H1 (cell line): Measurements from ENCODE around the gene NTN1. TPM values are rescaled to one million over a fixed set of nuclear protein-coding genes. Genes with fewer than 3 reads are reported as not detected.

ENCODE experiments used
- CTCF ChIA-PET: fragments of 300-600 bp; sonication (Branson Sonifier 250); formaldehyde crosslinking; loops from one replicate; lab custom pipeline; 2021; ENCODE audit not compliant: partially characterized antibody; lab: Charles Lee
- POLR2A ChIA-PET: fragments of 300-600 bp; sonication (Branson Sonifier 250); formaldehyde crosslinking; loops from one replicate; lab custom pipeline; 2021; ENCODE audit warnings: inconsistent platforms; ENCODE audit not compliant: partially characterized antibody; lab: Charles Lee
- DNase-seq, 2 experiments: peaks; one replicate each; pipeline versions ENCODE4 v3.0.0 to v3.0.0-alpha.2; 2010 to 2022; ENCODE audit warnings: low spot score in 2 of 2, low read depth in 1 of 2, mixed read lengths in 1 of 2
- FAIRE-seq: peaks from 2 replicates; lab custom pipeline; 2011; peaks lifted over from hg19 to GRCh38; lab: Jason Lieb, UNC
- H2AFZ ChIP-seq: 2 replicates; pipeline ENCODE4 v1.8.1; 2012; ENCODE audit warnings: low read length, inconsistent platforms
- H2AK5ac ChIP-seq: 2 replicates; pipeline ENCODE4 v1.6.1; 2013; ENCODE audit warnings: low read depth, low read length
- H2BK120ac ChIP-seq: replicated peaks from 2 replicates; pipeline ENCODE3; 2013; ENCODE audit warnings: low read depth, low read length, inconsistent platforms
- H2BK12ac ChIP-seq: 2 replicates; pipeline ENCODE4 v1.6.1; 2013; ENCODE audit warnings: low read depth, low read length
- H2BK15ac ChIP-seq: 2 replicates; pipeline ENCODE4 v1.6.1; 2013; ENCODE audit warnings: low read length
- H2BK20ac ChIP-seq: 2 replicates; pipeline ENCODE4 v1.6.1; 2013; ENCODE audit warnings: low read length
- H2BK5ac ChIP-seq: 2 replicates; pipeline ENCODE4 v1.6.1; 2013; ENCODE audit warnings: low read depth, low read length
- H3K14ac ChIP-seq: 2 replicates; pipeline ENCODE4 v1.6.1; 2013; ENCODE audit warnings: inconsistent platforms; ENCODE audit not compliant: insufficient read length
- H3K18ac ChIP-seq: 2 replicates; pipeline ENCODE4 v1.6.1; 2013; ENCODE audit warnings: low read length; ENCODE audit errors: extremely low read depth
- H3K23ac ChIP-seq: 2 replicates; pipeline ENCODE4 v1.6.1; 2013; ENCODE audit warnings: inconsistent platforms; ENCODE audit not compliant: insufficient read length
- H3K23me2 ChIP-seq: 2 replicates; pipeline ENCODE4 v1.6.1; 2013; ENCODE audit warnings: low read depth, low read length
- H3K27ac ChIP-seq: 2 replicates; pipeline ENCODE4 v1.6.1; 2011; ENCODE audit warnings: low read depth, low read length, inconsistent platforms
- H3K27me3 ChIP-seq, 4 experiments: replicated peaks in 1 of 4; 1 replicate in 1 of 4; 2 replicates in 3 of 4; pipeline versions ENCODE4 v1.6.1 to v1.8.1; 2011 to 2013; ENCODE audit warnings: low read length in 3 of 4, mild to moderate bottlenecking in 3 of 4, inconsistent platforms in 2 of 4, mixed read lengths in 2 of 4, moderate library complexity in 1 of 4; ENCODE audit not compliant: control insufficient read depth in 3 of 4, insufficient read depth in 3 of 4; ENCODE audit errors: extremely low read depth in 1 of 4
- H3K36me3 ChIP-seq, 4 experiments: 2 replicates each; pipeline versions ENCODE4 v1.6.1 to v1.8.1; 2011 to 2013; ENCODE audit warnings: mild to moderate bottlenecking in 4 of 4, low read length in 3 of 4, moderate library complexity in 2 of 4, control low read depth in 1 of 4, inconsistent platforms in 1 of 4; ENCODE audit not compliant: insufficient read depth in 4 of 4, control insufficient read depth in 2 of 4
- H3K4ac ChIP-seq: replicated peaks from 2 replicates; pipeline ENCODE3; 2013; ENCODE audit warnings: low read length, low read depth, mixed read lengths, inconsistent platforms; ENCODE audit not compliant: insufficient read length
- H3K4me1 ChIP-seq, 4 experiments: replicated peaks in 1 of 4; 1 replicate in 1 of 4; 2 replicates in 3 of 4; pipeline versions ENCODE4 v1.6.1 to v1.8.1; 2011 to 2013; ENCODE audit warnings: low read length in 3 of 4, inconsistent platforms in 2 of 4, mixed read lengths in 1 of 4; ENCODE audit not compliant: insufficient read depth in 4 of 4, control insufficient read depth in 3 of 4
- H3K4me2 ChIP-seq, 2 experiments: 2 replicates each; pipeline versions ENCODE4 v1.6.1 to v1.8.1; 2011 to 2013; ENCODE audit warnings: low read depth in 2 of 2, low read length in 2 of 2, control low read depth in 1 of 2, inconsistent platforms in 1 of 2, mild to moderate bottlenecking in 1 of 2; ENCODE audit not compliant: insufficient read depth in 1 of 2
- H3K4me3 ChIP-seq, 4 experiments: fragments of 200-600, 300-600 bp in 1 of 4; sonication (generic), shearing (Covaris generic), sonication (Bioruptor Twin) in 1 of 4; 2 replicates each; pipeline versions ENCODE4 v1.5.1 to v1.8.1; 2011 to 2016; ENCODE audit warnings: low read length in 4 of 4, low read depth in 3 of 4, control low read depth in 2 of 4, inconsistent platforms in 2 of 4, mild to moderate bottlenecking in 2 of 4, mixed read lengths in 1 of 4, moderate library complexity in 1 of 4; ENCODE audit not compliant: insufficient read depth in 2 of 4; ENCODE audit errors: extremely low read depth in 1 of 4
- H3K56ac ChIP-seq: replicated peaks from 2 replicates; pipeline ENCODE3; 2013; ENCODE audit warnings: low read depth, mild to moderate bottlenecking, mixed read lengths, low read length, inconsistent platforms; ENCODE audit not compliant: insufficient read length
- H3K79me1 ChIP-seq: 2 replicates; pipeline ENCODE4 v1.6.1; 2013; ENCODE audit warnings: low read depth, low read length, control low read depth
- H3K79me2 ChIP-seq, 2 experiments: 2 replicates each; pipeline versions ENCODE4 v1.6.1 to v1.8.1; 2012 to 2013; ENCODE audit warnings: low read length in 2 of 2, mild to moderate bottlenecking in 2 of 2, inconsistent platforms in 1 of 2; ENCODE audit not compliant: insufficient read depth in 2 of 2, control insufficient read depth in 1 of 2
- H3K9ac ChIP-seq, 4 experiments: replicated peaks in 1 of 4; 1 replicate in 1 of 4; 2 replicates in 3 of 4; pipeline versions ENCODE4 v1.6.1 to v1.8.1; 2011 to 2013; ENCODE audit warnings: low read depth in 3 of 4, low read length in 3 of 4, control low read depth in 2 of 4, mild to moderate bottlenecking in 2 of 4, moderate library complexity in 2 of 4, inconsistent platforms in 1 of 4; ENCODE audit errors: extremely low read depth in 1 of 4
- H3K9me3 ChIP-seq, 2 experiments: 2 replicates each; pipeline versions ENCODE4 v1.6.1 to v1.8.1; 2012 to 2013; ENCODE audit warnings: mild to moderate bottlenecking in 2 of 2, moderate library complexity in 2 of 2, control low read depth in 1 of 2, inconsistent platforms in 1 of 2, low read depth in 1 of 2, low read length in 1 of 2, mixed read lengths in 1 of 2; ENCODE audit not compliant: insufficient read depth in 2 of 2
- H4K20me1 ChIP-seq, 2 experiments: replicated peaks in 1 of 2; 2 replicates each; pipeline versions ENCODE3 to v1.8.1; 2011 to 2013; ENCODE audit warnings: inconsistent platforms in 2 of 2, low read length in 2 of 2, mild to moderate bottlenecking in 1 of 2; ENCODE audit not compliant: insufficient read depth in 2 of 2, control insufficient read depth in 1 of 2
- H4K5ac ChIP-seq: 2 replicates; pipeline ENCODE4 v1.6.1; 2013; ENCODE audit warnings: low read length, low read depth, mixed read lengths, inconsistent platforms; ENCODE audit not compliant: insufficient read length
- H4K8ac ChIP-seq: 2 replicates; pipeline ENCODE4 v1.8.0; 2013; ENCODE audit warnings: mild to moderate bottlenecking, moderate library complexity, low read length, inconsistent platforms; ENCODE audit not compliant: insufficient read depth; ENCODE audit errors: extremely low read depth
- H4K91ac ChIP-seq: replicated peaks from 2 replicates; pipeline ENCODE3; 2013; ENCODE audit warnings: low read length, mixed read lengths, inconsistent platforms; ENCODE audit not compliant: insufficient read length
- ASH2L ChIP-seq: fragments of 200-600, 300-600 bp; sonication (generic); IDR thresholded peaks from one replicate; pipeline ENCODE4 v1.7.1; 2017; ENCODE audit warnings: low read length
- ATF3 ChIP-seq: IDR thresholded peaks from 2 replicates; pipeline ENCODE4 v1.6.1; 2011; ENCODE audit warnings: low read depth, mild to moderate bottlenecking, low read length; ENCODE audit not compliant: insufficient read depth
- CHD1 ChIP-seq: IDR thresholded peaks from 2 replicates; pipeline ENCODE4 v1.6.1; 2012; ENCODE audit warnings: low read depth, low read length, improper control_type of control experiment
- CTCF ChIP-seq, 3 experiments: IDR thresholded peaks; 1 replicate in 2 of 3; 2 replicates in 1 of 3; pipeline versions ENCODE4 v1.5.1 to v1.6.1; 2011; ENCODE audit warnings: low read length in 3 of 3, mild to moderate bottlenecking in 3 of 3, inconsistent platforms in 2 of 3, low read depth in 1 of 3, moderate library complexity in 1 of 3; ENCODE audit not compliant: insufficient read depth in 1 of 3; ENCODE audit errors: control extremely low read depth in 1 of 3
- E2F6 ChIP-seq: IDR thresholded peaks from 2 replicates; pipeline ENCODE4 v1.6.1; 2012; ENCODE audit warnings: inconsistent platforms
- GABPA ChIP-seq: IDR thresholded peaks from 2 replicates; pipeline ENCODE4 v1.6.1; 2011; ENCODE audit warnings: mild to moderate bottlenecking, low read length, moderate library complexity, borderline replicate concordance; ENCODE audit not compliant: insufficient read depth
- NANOG ChIP-seq: IDR thresholded peaks from 2 replicates; pipeline ENCODE4 v1.6.1; 2011; ENCODE audit warnings: low read length, low read depth, mild to moderate bottlenecking, inconsistent platforms; ENCODE audit not compliant: insufficient read depth, poor library complexity, severe bottlenecking
- NRF1 ChIP-seq: IDR thresholded peaks from 2 replicates; pipeline ENCODE4 v1.6.1; 2011; ENCODE audit warnings: mild to moderate bottlenecking, low read depth, low read length, improper control_type of control experiment
- SP1 ChIP-seq: IDR thresholded peaks from 2 replicates; pipeline ENCODE4 v1.6.1; 2011; ENCODE audit warnings: low read depth, low read length
- SUZ12 ChIP-seq: fragments of 200-600 bp; sonication (generic); IDR thresholded peaks from 2 replicates; pipeline ENCODE4 v1.6.1; 2012; ENCODE audit warnings: mild to moderate bottlenecking, inconsistent platforms, low read length, moderate library complexity, mixed read lengths
- WGBS, 2 experiments: shearing (Covaris generic) in 1 of 2; methylation state at CpG; one replicate each; pipeline versions ENCODE4 v1.1.6 to v1.1.7; 2013 to 2015; ENCODE audit warnings: low lambda C conversion rate in 2 of 2, mixed read lengths in 2 of 2, inconsistent platforms in 1 of 2, low coverage in 1 of 2, missing lambda C conversion rate in 1 of 2; ENCODE audit not compliant: insufficient replicate concordance in 2 of 2, insufficient coverage in 1 of 2, insufficient read length in 1 of 2; ENCODE audit errors: extremely low coverage in 1 of 2, missing lambda C conversion rate in 1 of 2; 5-methylcytosine and 5-hydroxymethylcytosine counted together
- polyA plus RNA-seq, 7 experiments: library from polyadenylated mRNA; depleted of rRNA in 3 of 7; stranded (reverse) in 5 of 7; unstranded in 2 of 7; fragments of >200 nt in 5 of 7; fragments of 200-250 nt in 2 of 7; gene quantifications; 1 replicate in 5 of 7; 2 replicates in 1 of 7; 4 replicates in 1 of 7; pipeline versions ENCODE4 v1.2.1 to v1.2.3, GENCODE V29; 2011 to 2013; ENCODE audit warnings: missing spikeins in 2 of 7, mixed read lengths in 2 of 7
- total RNA-seq: library from RNA; stranded (reverse); fragmentation: NEBNext Ultra II Directional; extraction: Animal tissue kit (Norgen Biotek cat#: 25700); gene quantifications from 2 replicates; pipeline ENCODE4 v1.2.1, GENCODE V29; 2021

NTN1 gene
- total and polyA plus RNA-seq, 2 of the 8 experiments (the other 6 are each of a cell fraction or from before 2014, with no cell fraction given), result 2.0 to 2.3 TPM

GRCh38 chr17:9290226-9290613 is 268.9 kb downstream of the NTN1 start:
- no peak overlapping the region for H3K4ac ChIP-seq
- H3K36me3 ChIP-seq, result no peaks in the 10 kb centered on the region
- H3K27ac ChIP-seq, result no peak overlapping the region
- H3K56ac ChIP-seq, result no peak overlapping the region
- H3K4me1 ChIP-seq, result peaks cover 2 to 7% (median 5%) of the 10 kb centered on the region in 4 experiments; a peak in 5 of 7 replicates
- H3K9me3 ChIP-seq, result no peaks in the 10 kb centered on the region
- no peak for DNase-seq
- no peak overlapping the region for H3K9ac ChIP-seq
- no peaks in the 10 kb centered on the region for H4K20me1 ChIP-seq
- H3K79me1 ChIP-seq, result no peaks in the 10 kb centered on the region; the same call in 1 of the 2 replicates
- POLR2A ChIA-PET, result no interaction called here
- CTCF ChIA-PET, result interaction anchor here (0.9 to 3.6 kb wide), 5 partner anchors 10 to 292 kb away, joined by 3 to 30 read pairs (median 4); no protein-coding TSS in a partner anchor
- H3K79me2 ChIP-seq, result no peaks in the 10 kb centered on the region
- no peak overlapping the region for H3K18ac ChIP-seq
- no peak overlapping the region for H3K4me2 ChIP-seq
- H3K23me2 ChIP-seq, result no peaks in the 10 kb centered on the region
- no peak overlapping the region for H3K4me3 ChIP-seq
- H2BK120ac ChIP-seq, result no peak overlapping the region
- H4K5ac ChIP-seq, result no peak overlapping the region
- no peak overlapping the region for H3K23ac ChIP-seq
- H3K27me3 ChIP-seq, result no peaks in the 10 kb centered on the region
- no peak overlapping the region for H2BK12ac ChIP-seq
- no peak overlapping the region for H4K91ac ChIP-seq
- no peak overlapping the region for H2AK5ac ChIP-seq
- H3K14ac ChIP-seq, result no peak overlapping the region
- H4K8ac ChIP-seq, result no peak overlapping the region
- no peak overlapping the region for H2BK20ac ChIP-seq
- 68% methylated on average over 7 of the region's 7 CpGs; no CpG with 5 or more reads in 1 of the 2 experiments for WGBS, 2 experiments
- no peak overlapping the region for H2BK15ac ChIP-seq
- no peak overlapping the region for H2BK5ac ChIP-seq
- no peak for FAIRE-seq
- H2AFZ ChIP-seq, result no peak overlapping the region
- TF ChIP-seq ATF3, result no peak
- TF ChIP-seq NANOG, result no peak
- no peak for TF ChIP-seq NRF1
- TF ChIP-seq SP1, result no peak
- TF ChIP-seq ASH2L, result no peak
- no peak for TF ChIP-seq CTCF (IDR thresholded peaks at IDR 0.05; ENCODE audit: control extremely low read depth in 1 of 3, insufficient read depth in 1 of 3, low read depth in 1 of 3, low read length in 3 of 3)
- no peak for TF ChIP-seq CHD1
- no peak for TF ChIP-seq GABPA
- no peak for TF ChIP-seq E2F6
- no peak for TF ChIP-seq SUZ12
